DMS79 treated with DMSO at 0.1 percent for 48 hours (cell line): ENCODE results near the gene AKIRIN2.

ENCODE experiments used
- DNase-seq: peaks from one replicate; lab custom pipeline; 2025; lab: John Stamatoyannopoulos, UW

AKIRIN2 gene

DNA sequence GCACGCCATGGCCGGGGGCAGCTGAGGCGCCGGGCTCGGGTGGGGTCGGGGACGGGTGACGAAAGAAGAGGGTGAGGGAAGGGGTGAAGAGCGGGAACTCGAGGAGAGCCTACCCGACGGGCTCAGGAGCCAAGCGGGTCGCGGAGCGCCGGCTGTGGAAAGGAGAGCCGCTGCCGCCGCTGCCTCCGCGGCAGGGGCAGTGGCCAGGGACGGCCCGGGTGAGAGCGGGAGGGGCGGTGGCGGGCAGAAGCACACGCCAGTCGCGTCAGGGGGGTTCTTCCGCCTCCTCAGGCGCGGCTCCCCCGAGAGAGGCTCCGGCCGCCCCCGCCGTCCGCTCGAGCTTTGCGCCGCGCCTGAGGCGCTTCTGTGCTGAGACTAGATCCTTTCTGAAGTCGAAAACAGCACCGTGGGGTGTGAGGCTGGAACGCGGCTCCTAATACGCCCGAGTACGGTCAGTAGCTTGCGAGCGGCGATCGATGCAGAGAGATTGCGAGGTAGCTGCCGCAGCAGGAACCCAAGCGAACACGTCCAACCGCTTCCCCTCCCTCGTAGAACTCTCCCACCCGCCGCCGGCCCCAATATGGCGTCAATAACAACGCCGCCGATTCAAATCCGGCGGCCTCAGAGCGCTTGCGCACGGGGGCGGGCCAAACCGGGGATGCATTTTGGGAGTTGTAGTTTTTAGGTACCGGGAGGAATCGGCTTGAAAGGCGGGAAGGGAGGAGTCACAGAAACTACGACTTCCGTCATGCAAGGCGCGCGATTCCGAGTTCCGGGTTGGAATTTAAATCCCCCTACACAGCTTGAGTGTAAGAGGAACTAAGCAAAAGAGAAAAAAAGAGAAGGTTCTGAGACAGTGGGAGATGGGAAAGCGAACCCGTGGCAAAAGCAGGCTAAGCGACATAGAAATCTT is at the start of gene AKIRIN2:
Gene AKIRIN2, minus strand, starts transcription at position 558 of the 913 bp plus-strand sequence. Its CDS starts 549 bp downstream, at position 9.
- peak; percentile 98 for DNase-seq

DNA sequence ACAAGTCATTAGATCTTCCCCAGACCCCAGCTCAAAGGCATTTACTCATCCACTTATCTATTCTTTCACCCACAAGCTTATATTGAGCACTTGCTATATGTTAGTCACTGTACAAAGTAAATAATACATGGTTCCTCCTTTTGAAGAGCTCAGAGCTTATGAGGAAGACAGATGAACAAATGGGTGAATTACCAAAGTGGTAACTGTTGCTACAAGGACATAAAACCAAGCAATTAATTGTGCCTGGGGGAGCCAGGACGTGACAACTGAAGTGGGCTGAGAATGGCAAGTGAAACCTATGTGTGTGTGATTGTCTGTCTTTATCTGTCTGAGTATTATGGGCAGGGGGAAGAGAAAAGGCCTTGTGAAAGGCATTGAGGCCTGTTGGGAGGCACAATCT is 45.6 kb upstream of the AKIRIN2 start:
- no peak for DNase-seq

- DNase-seq = no peak
Observed at GRCh38 chr6:87745966-87746721, 44.1 kb upstream of the AKIRIN2 start.

DNA sequence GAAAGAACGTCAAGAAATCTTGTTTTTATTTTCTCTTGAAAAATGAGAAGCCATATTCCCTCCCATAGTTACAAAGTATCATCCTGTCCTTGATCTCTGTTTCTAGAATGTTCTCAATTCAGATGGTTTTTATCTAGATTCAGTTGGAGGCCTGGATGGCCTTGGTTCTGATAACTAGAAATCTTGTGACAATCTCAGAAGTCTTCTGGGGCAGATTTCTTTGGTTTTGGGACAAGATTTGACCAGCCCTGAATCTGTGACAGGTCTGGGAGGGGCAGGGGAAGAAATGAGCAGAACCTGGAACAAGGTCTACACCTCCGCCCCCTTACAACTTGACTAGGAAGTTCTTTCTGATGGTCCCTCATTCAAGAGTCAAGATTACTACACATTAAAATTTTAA is 41.4 kb upstream of the AKIRIN2 start:
- no peak for DNase-seq

- DNase-seq = no peak
Observed at GRCh38 chr6:87742106-87742505, 40.1 kb upstream of the AKIRIN2 start.

GRCh38 chr6:87741001-87741650 is 39.1 kb upstream of the AKIRIN2 start:
- no peak for DNase-seq

- DNase-seq = no peak
Observed at GRCh38 chr6:87738744-87739143, 36.7 kb upstream of the AKIRIN2 start.

GRCh38 chr6:87738000-87738399 is 36.0 kb upstream of the AKIRIN2 start:
- no peak for DNase-seq

GRCh38 chr6:87736809-87737540 is 34.9 kb upstream of the AKIRIN2 start:
- DNase-seq = no peak

GRCh38 chr6:87731818-87732661 is 30.0 kb upstream of the AKIRIN2 start:
- DNase-seq = peak; percentile 90

- DNase-seq = no peak
Observed at GRCh38 chr6:87731080-87731479, 29.0 kb upstream of the AKIRIN2 start.

DNA sequence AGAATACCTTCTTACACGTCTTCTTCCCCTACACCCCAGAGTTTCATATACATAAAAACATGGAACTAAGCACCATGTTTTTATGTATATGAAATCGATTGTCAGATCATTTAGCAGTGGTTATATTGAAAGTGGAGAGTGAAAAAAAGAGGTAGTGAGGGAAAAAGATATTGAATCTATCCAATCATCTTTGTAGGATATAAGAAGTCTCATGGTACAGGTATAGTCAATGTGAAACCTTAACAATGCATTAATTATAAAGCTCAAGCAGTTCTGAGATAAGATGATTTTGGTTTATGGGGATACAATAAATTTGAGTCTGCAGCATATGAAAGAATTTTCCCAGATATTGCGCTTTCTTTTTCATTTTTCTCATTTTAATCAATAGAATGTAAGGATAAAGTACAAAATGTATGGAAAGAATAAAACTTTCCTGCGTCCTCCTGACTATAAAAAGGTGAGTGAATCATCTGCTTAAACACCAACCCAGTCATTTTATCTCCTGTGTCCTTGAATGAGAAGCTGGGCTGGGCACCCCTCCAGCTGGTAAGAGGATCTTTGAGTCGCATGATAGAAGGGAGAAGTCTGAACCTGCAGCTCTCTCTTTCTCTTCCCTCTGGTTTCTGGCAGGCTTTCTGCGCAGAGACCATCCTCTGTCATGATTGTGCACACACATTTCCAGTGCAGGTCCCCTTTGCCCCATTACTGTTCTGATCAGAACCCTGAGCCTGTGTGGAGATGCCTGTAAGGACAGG is 28.1 kb upstream of the AKIRIN2 start:
- DNase-seq = no peak

GRCh38 chr6:87728706-87729105 is 26.7 kb upstream of the AKIRIN2 start:
- DNase-seq = no peak

- no peak for DNase-seq
Observed at GRCh38 chr6:87724983-87725811, 23.2 kb upstream of the AKIRIN2 start.

GRCh38 chr6:87723170-87724078 is 21.4 kb upstream of the AKIRIN2 start:
- no peak for DNase-seq

GRCh38 chr6:87722540-87723169 is 20.6 kb upstream of the AKIRIN2 start:
- no peak for DNase-seq

DNA sequence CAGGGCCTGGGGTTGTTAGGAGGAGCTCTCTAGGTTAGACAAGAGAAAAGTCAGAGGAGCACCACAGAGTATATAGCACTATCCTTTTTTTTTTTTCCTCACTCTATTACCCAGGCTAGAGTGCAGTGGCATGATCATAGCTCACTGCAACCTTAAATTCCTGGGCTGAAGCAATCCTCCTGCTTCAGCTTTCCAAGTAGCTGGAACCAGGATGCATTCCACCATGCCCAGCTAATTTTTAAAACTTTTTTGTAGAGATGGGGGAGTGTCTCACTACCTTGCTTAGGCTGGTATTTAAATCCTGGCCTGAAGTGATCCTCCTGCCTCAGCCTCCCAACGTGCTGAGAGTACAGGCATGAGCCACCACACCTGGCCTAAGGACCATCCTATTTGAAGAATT is 19.3 kb upstream of the AKIRIN2 start:
- no peak for DNase-seq
